CD4-positive, alpha-beta T cell treated with Interleukin-6 for 4 hours (primary cell): ENCODE measurements around the gene PES1.
"Not testable (repeated sequence)": the region's sequence is repeated elsewhere in the genome, so short reads cannot be mapped to it uniquely, and the experiment has no call there.

Experiments
- DNase-seq: peaks from one replicate; pipeline ENCODE4 v3.0.0-alpha.2; 2020; ENCODE audit warnings: mixed read lengths

Gene PES1

GRCh38 chr22:30607939-30608338 lies 16.2 kb upstream of the PES1 start:
- DNase-seq, result no peak

GRCh38 chr22:30607300-30607930 lies 15.7 kb upstream of the PES1 start:
- DNase-seq, result no peak

- peak; percentile 53 for DNase-seq
Observed at GRCh38 chr22:30606455-30607299, 15.0 kb upstream of the PES1 start, which contains the start of gene TCN2. TSS of gene TCN2 (plus strand) at chr22:30607174. CDS start at chr22:30607332, 158 bp downstream.

DNA sequence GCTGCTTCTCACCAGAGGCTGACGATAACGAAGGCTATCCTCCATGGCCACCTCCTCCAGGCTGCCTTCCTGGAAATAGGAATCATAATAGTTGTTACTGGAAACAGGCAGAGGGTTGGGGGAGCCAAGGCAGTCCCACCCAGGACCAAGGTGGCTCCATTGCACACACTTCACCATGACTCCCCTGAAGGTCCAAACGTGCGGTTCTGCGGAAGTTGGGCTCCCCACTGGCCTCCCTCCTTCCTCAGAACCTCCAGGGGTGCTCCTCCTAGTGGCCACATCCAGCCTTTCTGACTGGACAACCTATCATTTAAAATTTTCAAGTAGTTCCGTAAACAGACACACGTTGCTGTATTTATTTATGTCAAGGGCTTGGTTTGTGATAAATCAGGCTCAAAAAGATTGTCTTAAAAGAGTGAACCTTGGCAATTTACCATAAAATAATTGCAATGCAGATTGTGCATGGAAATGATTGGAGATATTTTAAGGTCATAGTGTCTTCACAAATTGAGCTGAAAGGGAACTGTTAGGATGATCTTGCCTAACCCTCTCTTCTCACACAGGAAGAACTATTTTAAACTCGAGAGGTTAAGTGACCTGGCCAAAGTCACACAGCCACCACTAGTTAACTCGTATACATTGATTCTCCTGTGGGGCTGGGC lies 13.9 kb upstream of the PES1 start:
- DNase-seq, result peak; percentile 56

DNA sequence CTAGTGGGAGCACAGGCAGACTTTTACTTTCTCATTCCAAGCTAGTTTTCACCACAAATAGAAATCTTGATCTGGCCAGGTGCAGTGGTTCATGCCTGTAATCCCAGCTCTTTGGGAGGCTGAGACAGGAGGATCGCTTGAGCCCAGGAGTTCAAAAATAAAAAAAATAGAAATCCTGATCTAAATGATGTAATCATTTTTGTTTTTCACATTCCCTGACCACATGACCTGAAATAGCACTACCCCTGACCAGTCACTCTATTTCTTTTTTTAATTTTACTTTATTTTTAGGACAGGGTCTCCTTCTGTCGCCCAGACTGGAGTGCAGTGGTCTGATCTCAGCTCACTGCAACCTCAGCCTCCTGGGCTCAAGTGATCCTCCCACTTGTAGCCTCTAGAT lies 13.0 kb upstream of the PES1 start:
- DNase-seq, result no peak

DNA sequence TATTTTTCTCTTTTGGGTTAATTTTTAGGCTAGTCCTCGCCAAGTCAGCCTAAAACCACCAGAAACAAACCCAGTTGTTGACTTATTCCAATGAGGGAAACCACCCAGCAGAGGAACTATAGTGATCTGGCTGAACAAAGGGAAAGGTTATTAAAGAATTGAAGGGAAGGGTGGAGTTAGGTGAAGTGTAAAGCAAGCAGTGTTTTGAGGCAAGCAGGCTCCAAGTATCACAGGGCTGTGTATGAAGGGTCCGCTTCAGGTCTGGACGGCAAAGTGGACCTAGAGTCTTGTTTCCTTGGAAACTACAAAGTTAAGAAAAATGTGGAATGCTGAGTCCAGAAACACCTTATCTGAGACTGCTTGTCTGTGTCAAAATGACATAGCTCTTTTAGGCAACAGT lies 12.1 kb upstream of the PES1 start:
- no peak for DNase-seq

DNA sequence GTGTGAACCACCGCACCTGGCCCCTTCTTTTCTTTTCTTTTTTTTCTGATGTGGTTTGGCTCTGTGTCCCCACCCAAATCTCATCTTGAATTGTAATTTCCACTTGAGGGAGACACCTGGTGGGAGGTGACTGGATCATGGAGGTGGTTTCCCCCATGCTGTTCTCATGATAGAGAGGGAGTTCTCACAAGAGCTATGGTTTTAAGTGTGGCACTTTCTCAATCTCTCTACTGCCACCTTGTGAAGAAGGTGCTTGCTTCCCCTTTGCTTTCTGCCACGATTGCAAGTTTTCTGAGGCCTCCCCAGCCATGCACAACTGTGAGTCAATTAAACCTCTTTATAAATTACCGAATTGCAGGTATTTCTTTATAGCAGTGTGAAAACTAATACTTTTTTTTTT lies 10.3 kb upstream of the PES1 start:
- DNase-seq, result no peak

DNA sequence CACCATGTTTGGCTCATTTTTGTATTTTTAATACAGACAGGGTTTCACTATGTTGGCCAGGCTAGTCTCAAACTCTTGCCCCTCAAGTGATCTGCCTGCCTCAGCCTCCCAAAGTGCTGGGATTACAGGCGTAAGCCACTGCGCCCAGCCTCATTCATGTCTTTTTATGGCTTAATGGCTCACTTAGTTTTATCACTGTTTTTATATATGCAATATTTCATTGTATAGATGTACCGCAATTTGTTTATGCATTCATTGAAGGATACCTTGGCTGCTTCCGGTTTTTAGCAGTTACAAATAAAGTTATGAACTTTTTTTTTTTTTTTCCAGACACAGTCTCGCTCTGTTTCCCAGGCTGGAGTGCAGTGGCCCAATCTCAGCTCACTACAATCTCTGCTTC lies 9.8 kb upstream of the PES1 start:
- no peak for DNase-seq

- DNase-seq, result no peak
Observed at GRCh38 chr22:30600921-30601320, 9.2 kb upstream of the PES1 start.

DNA sequence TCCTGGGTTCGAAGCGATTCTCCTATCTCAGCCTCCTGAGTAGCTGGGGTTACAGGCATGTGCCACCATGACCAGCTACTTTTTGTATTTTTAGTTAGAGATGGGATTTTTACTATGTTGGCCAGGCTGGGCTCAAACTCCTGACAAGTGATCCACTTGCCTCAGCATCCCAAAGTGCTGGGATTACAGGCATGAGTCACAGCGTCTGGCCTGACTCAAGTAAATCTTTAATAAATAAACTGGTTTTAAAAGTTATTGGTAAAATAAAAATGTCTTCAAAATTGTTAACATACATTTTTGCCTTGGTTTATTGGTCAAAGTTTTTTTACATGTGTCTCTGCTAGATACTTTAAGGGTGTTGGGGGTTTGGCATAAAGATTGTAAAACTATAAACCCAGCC lies 7.3 kb upstream of the PES1 start:
- DNase-seq, result no peak

DNA sequence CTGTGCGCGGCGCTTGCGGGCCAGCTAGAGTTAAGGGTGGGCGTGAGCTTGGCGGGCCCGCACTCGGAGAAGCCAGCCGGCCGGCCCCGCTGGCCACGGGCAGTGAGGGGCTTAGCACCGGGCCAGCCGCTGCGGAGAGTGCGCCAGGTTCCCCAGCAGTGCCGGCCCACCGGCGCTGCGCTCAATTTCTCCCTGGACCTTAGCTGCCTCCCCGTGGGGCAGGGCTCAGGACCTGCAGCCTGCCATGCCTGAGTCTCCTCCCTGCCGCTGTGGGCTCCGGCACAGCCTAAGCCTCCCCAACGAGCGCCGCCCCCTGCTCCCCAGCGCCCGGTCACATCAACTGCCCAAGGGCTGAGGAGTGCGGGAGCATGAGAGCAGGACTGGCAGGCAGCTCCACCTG lies 5.2 kb upstream of the PES1 start:
- no peak for DNase-seq

DNA sequence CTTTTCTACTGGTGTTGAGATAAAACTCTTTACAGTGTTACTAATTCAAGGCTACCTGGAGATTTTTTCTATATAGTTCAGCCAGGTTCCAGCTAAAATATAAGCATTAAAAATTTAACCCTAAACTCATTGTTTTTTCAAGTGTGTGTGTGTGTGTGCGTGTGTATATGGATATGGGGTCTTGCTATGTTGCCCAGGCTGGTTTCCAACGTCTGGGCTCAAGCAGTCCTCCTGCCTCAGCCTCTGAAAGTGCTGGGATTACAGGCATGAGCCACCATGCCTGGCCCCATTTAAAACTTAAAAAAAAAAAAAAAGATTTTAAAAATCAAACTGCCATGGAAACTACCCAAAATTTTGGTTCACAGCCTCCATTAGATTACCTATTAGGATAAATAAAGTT lies 4.5 kb upstream of the PES1 start:
- DNase-seq, result no peak

GRCh38 chr22:30592360-30592713 lies 627 bp upstream of the PES1 start:
- not testable (repeated sequence) for DNase-seq

- DNase-seq, result no peak
Observed at GRCh38 chr22:30591191-30591587, 521 bp downstream of the PES1 start.

GRCh38 chr22:30586414-30586813 lies 5.3 kb downstream of the PES1 start:
- DNase-seq, result no peak

DNA sequence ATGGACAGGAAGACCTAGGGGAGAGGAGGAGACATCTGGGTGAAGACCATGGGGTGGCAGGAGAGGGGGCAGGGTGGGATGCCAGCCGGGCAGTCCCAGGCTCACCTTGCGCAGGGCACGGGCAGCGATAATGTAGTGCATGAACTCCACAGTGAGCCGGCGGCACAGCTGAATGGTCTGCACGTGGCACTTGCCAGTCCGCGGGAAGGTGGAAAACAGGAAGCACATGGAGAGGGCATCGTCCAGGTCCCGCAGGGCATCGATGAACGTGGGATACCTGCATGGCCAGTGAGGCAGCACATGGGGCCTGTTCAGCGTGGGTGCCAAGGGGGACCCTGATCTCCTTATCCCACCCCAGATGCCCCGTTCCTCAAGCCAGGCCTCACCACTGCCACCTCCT lies 7.3 kb downstream of the PES1 start:
- no peak for DNase-seq

DNA sequence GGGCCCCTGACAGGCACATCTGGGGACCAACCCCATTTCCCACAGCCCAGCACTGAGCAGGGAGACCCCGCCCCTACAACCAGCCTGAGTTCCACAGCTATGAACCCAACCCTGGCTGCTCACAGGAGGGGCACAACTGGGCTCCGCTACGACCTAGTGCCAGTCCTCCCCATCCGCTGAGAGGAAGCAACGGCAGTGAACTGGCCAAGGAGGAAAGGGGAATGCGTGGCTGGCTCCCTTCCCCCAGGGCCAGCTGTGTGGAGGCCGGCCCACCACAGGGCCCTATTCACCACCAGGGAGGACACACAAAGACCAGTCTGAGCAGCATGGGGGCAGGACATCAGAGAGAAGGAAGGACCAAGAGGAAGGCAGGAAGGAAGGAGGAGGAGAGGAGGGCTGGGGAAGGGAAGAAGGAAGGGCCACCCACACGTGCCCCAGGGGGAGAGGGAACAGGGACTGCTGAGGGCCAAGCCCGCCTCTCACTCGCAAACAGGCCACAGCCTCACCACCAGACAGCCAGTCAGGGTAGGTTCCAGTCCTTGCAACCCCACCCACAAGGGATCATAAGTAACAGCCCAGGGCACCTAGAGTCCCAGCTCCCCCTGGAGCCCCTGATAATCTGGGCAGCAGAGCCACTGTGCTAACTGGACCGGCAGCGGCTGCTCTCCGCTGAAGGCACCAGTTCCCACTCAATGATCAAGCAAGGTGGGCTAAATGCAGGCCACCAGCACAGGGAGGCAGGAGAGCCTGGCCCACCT lies 8.7 kb downstream of the PES1 start:
- no peak for DNase-seq

DNA sequence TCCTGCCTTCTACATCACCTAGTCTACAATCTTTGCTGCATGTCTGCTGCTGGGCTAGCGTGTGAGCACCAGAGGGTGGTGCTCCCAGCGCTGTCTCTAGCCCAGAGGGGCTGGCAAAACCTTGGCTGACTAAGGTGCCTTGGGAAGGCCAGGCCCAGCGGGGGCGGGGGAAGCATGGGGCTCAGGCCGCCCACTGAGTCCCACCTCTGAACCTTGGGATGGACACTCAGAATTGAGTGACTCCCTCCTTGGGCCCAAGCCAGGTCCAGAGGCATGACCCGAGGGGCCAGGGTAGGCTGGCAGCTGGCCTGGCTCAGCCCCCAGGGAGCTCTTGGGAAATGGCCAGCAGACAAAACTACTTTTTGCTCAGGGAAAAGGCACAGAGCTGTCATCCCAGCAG lies 9.7 kb downstream of the PES1 start:
- no peak for DNase-seq

DNA sequence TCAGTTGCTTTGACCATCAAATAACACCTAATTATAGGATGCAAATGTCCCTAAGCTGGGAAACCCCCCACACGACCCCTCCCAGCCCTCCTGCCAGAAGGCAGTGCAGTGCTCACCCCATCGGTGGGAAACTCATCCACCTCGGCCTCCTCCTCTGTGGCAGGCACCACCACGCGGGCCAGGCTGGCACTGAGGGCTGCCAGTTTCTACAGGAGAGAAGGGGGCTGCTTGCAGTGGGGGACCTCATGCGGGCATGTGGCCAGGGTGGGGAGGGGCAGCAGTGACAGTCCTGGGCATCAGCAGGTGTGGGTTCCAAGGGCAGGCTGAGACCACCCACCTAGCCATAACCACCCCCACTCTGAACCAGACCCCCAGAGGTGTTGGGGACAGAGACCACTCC lies 10.8 kb downstream of the PES1 start:
- DNase-seq, result no peak

GRCh38 chr22:30578481-30578880 lies 13.2 kb downstream of the PES1 start:
- DNase-seq, result no peak

GRCh38 chr22:30575859-30576258 lies 15.9 kb downstream of the PES1 start:
- DNase-seq, result no peak

- no peak for DNase-seq
Observed at GRCh38 chr22:30574997-30575671, 16.6 kb downstream of the PES1 start.
